Panc1 (cell line): ENCODE results near the gene ANO2. TPM values are rescaled to one million over a fixed set of nuclear protein-coding genes. Genes with fewer than 3 reads are reported as not detected.

Source experiments
- ATAC-seq: fragments of 200-7000 bp; cut with Tn5 transposase; 2 replicates; pipeline ENCODE4 v1.9.1; 2020; ENCODE audit warnings: mild to moderate bottlenecking, moderate library complexity
- BruUV-seq: library from RNA; stranded (reverse); fragments of 400-500 nt; replicated peaks from 2 replicates; lab custom pipeline; 2021; lab: Mats Ljungman, UMichigan
- CTCF ChIA-PET: fragments of 300-600 bp; sonication (Branson Sonifier 250); formaldehyde crosslinking; loops from one replicate; lab custom pipeline; 2022; ENCODE audit warnings: antibody characterized with exemption; lab: Charles Lee
- POLR2A ChIA-PET: fragments of 300-600 bp; sonication (Branson Sonifier 250); formaldehyde crosslinking; loops from one replicate; lab custom pipeline; 2022; ENCODE audit warnings: antibody characterized with exemption; lab: Charles Lee
- DNase-seq: peaks from one replicate; pipeline ENCODE4 v3.0.0-alpha.2; 2010; ENCODE audit warnings: low read depth, low spot score
- H3K27ac ChIP-seq: 2 replicates; pipeline ENCODE4 v1.5.1; 2011; ENCODE audit warnings: mild to moderate bottlenecking, low read length, inconsistent platforms
- H3K27me3 ChIP-seq: fragments of 200-500 bp; sonication (Bioruptor generic); 2 replicates; pipeline ENCODE4 v1.6.0; 2014; ENCODE audit warnings: low read length, inconsistent platforms; ENCODE audit not compliant: control insufficient read depth, insufficient read depth
- H3K36me3 ChIP-seq: fragments of 200-500 bp; sonication (Bioruptor generic); 2 replicates; pipeline ENCODE4 v1.5.1; 2014; ENCODE audit warnings: inconsistent platforms, mild to moderate bottlenecking, low read length, moderate library complexity; ENCODE audit not compliant: control insufficient read depth, insufficient read depth
- H3K4me1 ChIP-seq: 2 replicates; pipeline ENCODE4 v1.5.1; 2011; ENCODE audit warnings: inconsistent platforms, mild to moderate bottlenecking, low read length, moderate library complexity; ENCODE audit not compliant: control insufficient read depth, insufficient read depth
- H3K4me3 ChIP-seq, 2 experiments: 2 replicates each; pipeline ENCODE4 v1.5.1; 2011 to 2012; ENCODE audit warnings: low read depth in 2 of 2, low read length in 2 of 2, mild to moderate bottlenecking in 2 of 2, inconsistent platforms in 1 of 2, moderate library complexity in 1 of 2
- H3K9me3 ChIP-seq: fragments of 200-500 bp; sonication (Bioruptor generic); 2 replicates; pipeline ENCODE4 v1.5.1; 2014; ENCODE audit warnings: low read depth, mild to moderate bottlenecking, inconsistent platforms, low read length, moderate library complexity; ENCODE audit not compliant: control insufficient read depth, insufficient read depth
- CTCF ChIP-seq: fragments of 450-650 bp; IDR thresholded peaks from 2 replicates; pipeline ENCODE4 v1.5.1; 2017; ENCODE audit warnings: mild to moderate bottlenecking
- POLR2AphosphoS5 ChIP-seq: IDR thresholded peaks from 2 replicates; pipeline ENCODE4 v1.6.1; 2012; ENCODE audit warnings: mild to moderate bottlenecking, low read depth, low read length, moderate library complexity
- REST ChIP-seq, 2 experiments: IDR thresholded peaks; 2 replicates each; pipeline ENCODE4 v1.6.1; 2011 to 2012; ENCODE audit warnings: low read depth in 2 of 2, control low read depth in 1 of 2, low read length in 1 of 2, mild to moderate bottlenecking in 1 of 2, moderate library complexity in 1 of 2; ENCODE audit not compliant: insufficient read depth in 1 of 2
- SIN3A ChIP-seq: IDR thresholded peaks from 2 replicates; pipeline ENCODE4 v1.6.1; 2012; ENCODE audit warnings: low read depth, mild to moderate bottlenecking, low read length, moderate library complexity, borderline replicate concordance; ENCODE audit not compliant: insufficient read depth
- TCF7L2 ChIP-seq: IDR thresholded peaks from 2 replicates; pipeline ENCODE4 v1.6.1; 2011; ENCODE audit warnings: mild to moderate bottlenecking, low read depth, low read length, inconsistent platforms
- in situ Hi-C: cut with HindIII; loops from 2 replicates; pipeline ENCODE4 v1.10.0; 2016; ENCODE audit warnings: low sequenced_read_pairs, low pct_unique_long_range_greater_than_20kb
- intact Hi-C: fragments of 100-400 bp; cut with micrococcal nuclease; formaldehyde crosslinking; loops from one replicate; pipeline ENCODE4 v1.10.0; 2022; ENCODE audit not compliant: unreplicated experiment
- total RNA-seq: library from RNA; stranded (reverse); gene quantifications from one replicate; pipeline ENCODE4 v1.2.1, GENCODE V29; 2021; ENCODE audit not compliant: unreplicated experiment

Gene ANO2
- total RNA-seq, 1 experiment from 2014 or later, result not detected

- H3K27me3 ChIP-seq, result no peaks in the 10 kb centered on the region
- intact Hi-C loops (no loop called here), in situ Hi-C loops (no loop called here)
- DNase-seq (no peak), ATAC-seq (no peak)
- ChIA-PET POLR2A (no interaction called here), CTCF (no interaction called here)
- H3K4me3 ChIP-seq, result no peak overlapping the region
- H3K27ac ChIP-seq, result no peak overlapping the region
- TF ChIP-seq POLR2AphosphoS5 (no peak), CTCF (no peak), REST (IDR thresholded peaks at IDR 0.05; ENCODE audit: insufficient read depth in 1 of 2, low read depth in 2 of 2, low read length in 1 of 2) (no peak), TCF7L2 (no peak), SIN3A (no peak)
- no TSS peak for BruUV-seq
- no peaks in the 10 kb centered on the region for H3K36me3 ChIP-seq
- H3K4me1 ChIP-seq, result no peaks in the 10 kb centered on the region
- no peaks in the 10 kb centered on the region for H3K9me3 ChIP-seq
Measured at GRCh38 chr12:5560265-5560664, 384.8 kb downstream of the ANO2 start.

GRCh38 chr12:5557906-5558305, 387.2 kb downstream of the ANO2 start:
- H3K27me3 ChIP-seq, result no peaks in the 10 kb centered on the region
- H3K4me3 ChIP-seq, result no peak overlapping the region
- no TSS peak for BruUV-seq
- CTCF ChIA-PET, result no interaction called here
- H3K27ac ChIP-seq, result no peak overlapping the region
- ATAC-seq (no peak), DNase-seq (no peak)
- H3K36me3 ChIP-seq, result no peaks in the 10 kb centered on the region
- intact Hi-C loops, result no loop called here
- TF ChIP-seq SIN3A (no peak), TCF7L2 (no peak), POLR2AphosphoS5 (no peak), CTCF (no peak), REST (IDR thresholded peaks at IDR 0.05; ENCODE audit: insufficient read depth in 1 of 2, low read depth in 2 of 2, low read length in 1 of 2) (no peak)
- no peaks in the 10 kb centered on the region for H3K4me1 ChIP-seq
- no peaks in the 10 kb centered on the region for H3K9me3 ChIP-seq
- in situ Hi-C loops, result no loop called here
- POLR2A ChIA-PET, result no interaction called here
